ENCODE measurements around the gene TTLL4. TPM values are rescaled to one million over a fixed set of nuclear protein-coding genes. Genes with fewer than 3 reads are reported as not detected.

The TTLL4 gene
- total and polyA plus RNA-seq, 2 experiments from 2014 or later: 53.5 to 77.8 TPM

GRCh38 chr2:218713922-218714321, 3.3 kb downstream of the TTLL4 start:
- H3K4me1 Mint-ChIP-seq: peaks cover 6% of the 10 kb centered on the region
- peaks cover 20% of the 10 kb centered on the region for H3K4me1 ChIP-seq (ENCODE audit: insufficient read depth)
- H3K4me2 ChIP-seq: no peak overlapping the region
- H3K36me3 ChIP-seq (ENCODE audit: insufficient read depth): no peaks in the 10 kb centered on the region
- H3K9me3 Mint-ChIP-seq: no peaks in the 10 kb centered on the region
- H3K27me3 Mint-ChIP-seq (ENCODE audit: insufficient read depth, low read depth, poor library complexity): peaks cover 11% of the 10 kb centered on the region
- no peak overlapping the region for H3K4me3 ChIP-seq
- ATAC-seq (no peak), DNase-seq (ENCODE audit: low spot score) (no peak)
- H2AFZ ChIP-seq: no peak overlapping the region
- no peaks in the 10 kb centered on the region for H3K9me2 ChIP-seq (ENCODE audit: insufficient read depth)
- TF ChIP-seq NANOG (IDR thresholded peaks at IDR 0.05; ENCODE audit: borderline replicate concordance) (no peak), CREB1 (CRISPR knock-in tag; IDR thresholded peaks at IDR 0.05; ENCODE audit: low read depth) (no peak), EZH2 (IDR thresholded peaks at IDR 0.05; ENCODE audit: low read depth, unreplicated experiment) (no peak), ZNF114 (CRISPR knock-in tag; IDR thresholded peaks at IDR 0.05) (no peak), CTCF (conservative IDR thresholded peaks at IDR 0.05; ENCODE audit: low read depth in 2 of 2) (no peak), STAT1 (IDR thresholded peaks at IDR 0.05; ENCODE audit: unreplicated experiment) (no peak), ZNF462 (CRISPR knock-in tag; IDR thresholded peaks at IDR 0.05) (no peak), POLR2AphosphoS5 (IDR thresholded peaks at IDR 0.05; ENCODE audit: low read depth) (no peak), REST (IDR thresholded peaks at IDR 0.05; ENCODE audit: unreplicated experiment) (no peak), JUNB (IDR thresholded peaks at IDR 0.05; ENCODE audit: unreplicated experiment) (no peak), ETS1 (IDR thresholded peaks at IDR 0.05) (no peak), EZH2phosphoT487 (IDR thresholded peaks at IDR 0.05; ENCODE audit: unreplicated experiment) (no peak), ZNF331 (CRISPR knock-in tag; IDR thresholded peaks at IDR 0.05; ENCODE audit: low read depth) (no peak)
- H3K4me3 Mint-ChIP-seq: no peak overlapping the region
- peaks cover 15% of the 10 kb centered on the region for H4K20me1 ChIP-seq (replicated peaks; ENCODE audit: insufficient read depth)
- H3K27me3 ChIP-seq (ENCODE audit: insufficient read depth): no peaks in the 10 kb centered on the region
- H3K27ac Mint-ChIP-seq: no peak overlapping the region
- no peaks in the 10 kb centered on the region; the same call in 1 of the 2 replicates for H3F3A ChIP-seq (replicated peaks; ENCODE audit: low read depth)
- no peak overlapping the region for H3K27ac ChIP-seq (ENCODE audit: low read depth)
- peaks cover 13% of the 10 kb centered on the region for H3K36me3 Mint-ChIP-seq (ENCODE audit: low read depth)
- peaks cover 76% of the 10 kb centered on the region for H3K79me2 ChIP-seq (replicated peaks; ENCODE audit: insufficient read depth)

Measured in GM23338 (cell line).